Measurements from ENCODE around the gene APC2.

- peak; percentile 19 to 42 (median 27) for TF ChIP-seq CTCF (IDR thresholded peaks at IDR 0.05)
- peak in 1 of 4 donors; percentile 30 for TF ChIP-seq POLR2A (IDR thresholded peaks at IDR 0.05)
These were observed 43.0 kb upstream of the APC2 start for GRCh38 chr19:1406774-1407527.
